H9 (cell line): Measurements from ENCODE around the gene NCEH1. TPM values are rescaled to one million over a fixed set of nuclear protein-coding genes. Genes with fewer than 3 reads are reported as not detected.

ENCODE experiments used
- DNase-seq: peaks from one replicate; pipeline ENCODE4 v3.0.0-alpha.2; 2017
- H2AFZ ChIP-seq: one replicate; pipeline ENCODE4 v1.6.1; 2013; ENCODE audit warnings: mild to moderate bottlenecking, low read length, control low read depth, moderate library complexity
- H2AK5ac ChIP-seq: 2 replicates; pipeline ENCODE4 v1.6.1; 2013; ENCODE audit warnings: low read length, control low read depth, mixed read lengths; ENCODE audit not compliant: insufficient read length
- H2BK120ac ChIP-seq: one replicate; pipeline ENCODE4 v1.6.1; 2013; ENCODE audit warnings: low read depth, mild to moderate bottlenecking, low read length, control low read depth, inconsistent platforms; ENCODE audit not compliant: poor library complexity, severe bottlenecking
- H2BK12ac ChIP-seq: 2 replicates; pipeline ENCODE4 v1.6.1; 2013; ENCODE audit warnings: low read length, control low read depth, mixed read lengths, low read depth; ENCODE audit not compliant: insufficient read length
- H2BK15ac ChIP-seq: 2 replicates; pipeline ENCODE4 v1.6.1; 2013; ENCODE audit warnings: low read depth, low read length, control low read depth
- H2BK20ac ChIP-seq: one replicate; pipeline ENCODE4 v1.6.1; 2013; ENCODE audit warnings: low read depth, mild to moderate bottlenecking, low read length, control low read depth, inconsistent platforms; ENCODE audit not compliant: poor library complexity, severe bottlenecking
- H2BK5ac ChIP-seq: 2 replicates; pipeline ENCODE4 v1.6.1; 2013; ENCODE audit warnings: low read length, control low read depth, mixed read lengths; ENCODE audit not compliant: insufficient read length
- H3K14ac ChIP-seq: 2 replicates; pipeline ENCODE4 v1.6.1; 2013; ENCODE audit warnings: low read length, control low read depth; ENCODE audit not compliant: insufficient read depth
- H3K18ac ChIP-seq: 2 replicates; pipeline ENCODE4 v1.6.1; 2013; ENCODE audit warnings: low read depth, mild to moderate bottlenecking, mixed read lengths, low read length, control low read depth; ENCODE audit not compliant: insufficient read length
- H3K23ac ChIP-seq: 2 replicates; pipeline ENCODE4 v1.6.1; 2013; ENCODE audit warnings: low read length, control low read depth, mixed read lengths, low read depth; ENCODE audit not compliant: insufficient read length
- H3K23me2 ChIP-seq: 2 replicates; pipeline ENCODE4 v1.6.1; 2013; ENCODE audit warnings: low read depth, mild to moderate bottlenecking, mixed read lengths, low read length, control low read depth; ENCODE audit not compliant: insufficient read length, poor library complexity, severe bottlenecking
- H3K27ac ChIP-seq: 2 replicates; pipeline ENCODE4 v1.5.1; 2013; ENCODE audit warnings: low read length, control low read depth, mixed read lengths, low read depth; ENCODE audit not compliant: insufficient read length
- H3K27me3 ChIP-seq: 2 replicates; pipeline ENCODE4 v1.6.1; 2013; ENCODE audit warnings: low read length, control low read depth, inconsistent platforms; ENCODE audit not compliant: insufficient read depth
- H3K4ac ChIP-seq: 2 replicates; pipeline ENCODE4 v1.6.1; 2013; ENCODE audit warnings: low read depth, mild to moderate bottlenecking, control low read depth, inconsistent platforms, low read length, moderate library complexity
- H3K4me1 ChIP-seq: 2 replicates; pipeline ENCODE4 v1.6.1; 2013; ENCODE audit warnings: low read length, control low read depth, inconsistent platforms; ENCODE audit not compliant: insufficient read depth
- H3K4me2 ChIP-seq: 2 replicates; pipeline ENCODE4 v1.6.1; 2013; ENCODE audit warnings: low read length, control low read depth, mixed read lengths; ENCODE audit not compliant: insufficient read length, insufficient read depth
- H3K56ac ChIP-seq: 2 replicates; pipeline ENCODE4 v1.6.1; 2013; ENCODE audit warnings: low read depth, mild to moderate bottlenecking, mixed read lengths, low read length, control low read depth; ENCODE audit not compliant: insufficient read length
- H3K79me1 ChIP-seq: 2 replicates; pipeline ENCODE4 v1.6.1; 2013; ENCODE audit warnings: low read depth, mild to moderate bottlenecking, moderate library complexity, low read length, control low read depth, inconsistent platforms; ENCODE audit not compliant: insufficient read depth, poor library complexity, severe bottlenecking
- H3K79me2 ChIP-seq: 2 replicates; pipeline ENCODE4 v1.6.1; 2013; ENCODE audit warnings: low read length, control low read depth, inconsistent platforms; ENCODE audit not compliant: insufficient read depth
- H3K9ac ChIP-seq: 2 replicates; pipeline ENCODE4 v1.6.1; 2013; ENCODE audit warnings: low read length, control low read depth, mixed read lengths; ENCODE audit not compliant: insufficient read length; ENCODE audit errors: extremely low read depth
- H3K9me3 ChIP-seq: one replicate; pipeline ENCODE4 v1.6.1; 2013; ENCODE audit warnings: low read depth, low read length, inconsistent platforms; ENCODE audit not compliant: control insufficient read depth
- H3T11ph ChIP-seq: one replicate; pipeline ENCODE4 v1.6.1; 2013; ENCODE audit warnings: mild to moderate bottlenecking, low read length, control low read depth, inconsistent platforms
- H4K20me1 ChIP-seq: one replicate; pipeline ENCODE4 v1.6.1; 2013; ENCODE audit not compliant: control insufficient read depth, insufficient read length, insufficient read depth
- H4K5ac ChIP-seq: 2 replicates; pipeline ENCODE4 v1.6.1; 2013; ENCODE audit warnings: low read depth, mild to moderate bottlenecking, mixed read lengths, low read length, control low read depth; ENCODE audit not compliant: insufficient read length
- H4K8ac ChIP-seq: replicated peaks from 2 replicates; pipeline ENCODE4 v1.6.1; 2013; ENCODE audit warnings: low read length, control low read depth, mixed read lengths, low read depth; ENCODE audit not compliant: insufficient read length
- H4K91ac ChIP-seq: 2 replicates; pipeline ENCODE4 v1.6.1; 2013; ENCODE audit warnings: low read depth, mild to moderate bottlenecking, moderate library complexity, mixed read lengths, low read length, control low read depth; ENCODE audit not compliant: insufficient read length
- H3K27ac Mint-ChIP-seq, 3 experiments: 2 replicates in 2 of 3; 3 replicates in 1 of 3; pipeline ENCODE4 v1.8.0; 2020 to 2021; ENCODE audit warnings: mixed read lengths in 3 of 3, mild to moderate bottlenecking in 1 of 3, moderate library complexity in 1 of 3
- H3K27me3 Mint-ChIP-seq: 2 replicates; pipeline ENCODE4 v1.8.0; 2021; ENCODE audit warnings: low read depth, mild to moderate bottlenecking, moderate library complexity, mixed read lengths
- H3K36me3 Mint-ChIP-seq, 3 experiments: 2 replicates in 2 of 3; 3 replicates in 1 of 3; pipeline ENCODE4 v1.8.0; 2020 to 2021; ENCODE audit warnings: low read depth in 3 of 3, mixed read lengths in 3 of 3; ENCODE audit not compliant: insufficient read depth in 1 of 3
- H3K4me1 Mint-ChIP-seq, 2 experiments: 2 replicates each; pipeline ENCODE4 v1.8.0; 2020; ENCODE audit warnings: mixed read lengths in 2 of 2
- H3K4me3 Mint-ChIP-seq, 2 experiments: 2 replicates in 1 of 2; 3 replicates in 1 of 2; pipeline ENCODE4 v1.8.0; 2020 to 2021; ENCODE audit warnings: mild to moderate bottlenecking in 2 of 2, mixed read lengths in 2 of 2, moderate library complexity in 1 of 2
- H3K9me3 Mint-ChIP-seq, 2 experiments: 2 replicates in 1 of 2; 3 replicates in 1 of 2; pipeline ENCODE4 v1.8.0; 2020; ENCODE audit warnings: mild to moderate bottlenecking in 2 of 2, mixed read lengths in 2 of 2, moderate library complexity in 1 of 2
- WGBS: extraction: QIAGEN DNeasy Blood & Tissue Kit; methylation state at CpG from one replicate; pipeline ENCODE4 v1.1.7; 2013; ENCODE audit warnings: missing lambda C conversion rate, low lambda C conversion rate, mixed read lengths; ENCODE audit not compliant: insufficient read length; ENCODE audit errors: extremely low coverage; 5-methylcytosine and 5-hydroxymethylcytosine counted together
- total RNA-seq: library from RNA; stranded (reverse); gene quantifications from 2 replicates; pipeline ENCODE4 v1.2.1, GENCODE V29; 2021
- TF ChIP-seq, protein P1 (sequence below): fragments of 200-600 bp; sonication (generic); conservative IDR thresholded peaks from 3 replicates; pipeline ENCODE4 v1.8.0; 2021; ENCODE audit warnings: antibody characterized with exemption, mild to moderate bottlenecking

Gene NCEH1
- total RNA-seq, 1 experiment from 2014 or later: 2.3 TPM

DNA sequence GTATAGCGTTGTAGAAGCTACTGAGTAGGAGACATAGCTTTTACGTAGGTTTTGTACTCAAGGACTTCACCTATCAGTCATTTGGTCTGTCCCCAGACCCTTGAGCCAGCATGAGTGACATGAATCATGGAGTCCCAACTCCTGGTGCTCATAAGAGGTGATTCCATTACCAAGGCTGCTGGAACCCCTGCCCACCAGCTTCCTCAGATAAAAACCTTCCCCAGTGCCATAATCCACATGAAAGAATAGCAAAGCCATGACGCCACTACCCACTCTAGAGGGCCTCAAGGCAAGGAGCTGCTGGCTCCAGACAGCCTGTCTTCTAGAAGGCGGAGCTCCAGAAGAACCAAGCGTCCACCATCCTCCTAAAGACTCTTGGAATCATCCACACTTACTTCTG, 69.6 kb downstream of the NCEH1 start:
- no peak overlapping the region for H2BK15ac ChIP-seq
- H3K4me1 Mint-ChIP-seq: no peaks in the 10 kb centered on the region
- no peak overlapping the region for H2BK120ac ChIP-seq
- H2AK5ac ChIP-seq: no peak overlapping the region
- H3K9ac ChIP-seq: no peak overlapping the region
- no peak overlapping the region for H3K4me2 ChIP-seq
- no peaks in the 10 kb centered on the region for H3K79me2 ChIP-seq
- TF ChIP-seq, protein P1, sequence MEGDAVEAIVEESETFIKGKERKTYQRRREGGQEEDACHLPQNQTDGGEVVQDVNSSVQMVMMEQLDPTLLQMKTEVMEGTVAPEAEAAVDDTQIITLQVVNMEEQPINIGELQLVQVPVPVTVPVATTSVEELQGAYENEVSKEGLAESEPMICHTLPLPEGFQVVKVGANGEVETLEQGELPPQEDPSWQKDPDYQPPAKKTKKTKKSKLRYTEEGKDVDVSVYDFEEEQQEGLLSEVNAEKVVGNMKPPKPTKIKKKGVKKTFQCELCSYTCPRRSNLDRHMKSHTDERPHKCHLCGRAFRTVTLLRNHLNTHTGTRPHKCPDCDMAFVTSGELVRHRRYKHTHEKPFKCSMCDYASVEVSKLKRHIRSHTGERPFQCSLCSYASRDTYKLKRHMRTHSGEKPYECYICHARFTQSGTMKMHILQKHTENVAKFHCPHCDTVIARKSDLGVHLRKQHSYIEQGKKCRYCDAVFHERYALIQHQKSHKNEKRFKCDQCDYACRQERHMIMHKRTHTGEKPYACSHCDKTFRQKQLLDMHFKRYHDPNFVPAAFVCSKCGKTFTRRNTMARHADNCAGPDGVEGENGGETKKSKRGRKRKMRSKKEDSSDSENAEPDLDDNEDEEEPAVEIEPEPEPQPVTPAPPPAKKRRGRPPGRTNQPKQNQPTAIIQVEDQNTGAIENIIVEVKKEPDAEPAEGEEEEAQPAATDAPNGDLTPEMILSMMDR: no peak
- H3K4ac ChIP-seq: no peak overlapping the region
- no peak overlapping the region for H3K4me3 Mint-ChIP-seq
- H3K27ac Mint-ChIP-seq: no peak overlapping the region
- H3K23me2 ChIP-seq: no peaks in the 10 kb centered on the region
- no peak overlapping the region for H3K14ac ChIP-seq
- H4K5ac ChIP-seq: no peak overlapping the region
- H3K27me3 Mint-ChIP-seq: no peaks in the 10 kb centered on the region
- no peak overlapping the region for H4K8ac ChIP-seq
- no CpG with 5 or more reads among the region's 5 CpGs for WGBS
- H3K23ac ChIP-seq: no peak overlapping the region
- H3K27ac ChIP-seq: no peak overlapping the region
- no peaks in the 10 kb centered on the region for H4K20me1 ChIP-seq
- no peak overlapping the region for H4K91ac ChIP-seq
- H3K18ac ChIP-seq: no peak overlapping the region
- H3K27me3 ChIP-seq: no peaks in the 10 kb centered on the region
- peaks cover 0 to 2% (median 1%) of the 10 kb centered on the region in 3 experiments; a peak in 3 of 7 replicates for H3K36me3 Mint-ChIP-seq
- H3K9me3 ChIP-seq: no peaks in the 10 kb centered on the region
- no peak overlapping the region for H2BK12ac ChIP-seq
- no peak overlapping the region for H2BK5ac ChIP-seq
- no peak overlapping the region for H3K56ac ChIP-seq
- no peaks in the 10 kb centered on the region for H3K79me1 ChIP-seq
- DNase-seq: no peak
- H2AFZ ChIP-seq: no peak overlapping the region
- H3K9me3 Mint-ChIP-seq: no peaks in the 10 kb centered on the region
- H3T11ph ChIP-seq: no peak overlapping the region
- H2BK20ac ChIP-seq: no peak overlapping the region
- H3K4me1 ChIP-seq: no peaks in the 10 kb centered on the region
